ENCODE data around the gene RTKN. TPM values are rescaled to one million over a fixed set of nuclear protein-coding genes. Genes with fewer than 3 reads are reported as not detected.

The RTKN gene
- total and polyA plus RNA-seq, 2 of the 13 experiments (the other 11 are each of a cell fraction or from before 2014, with no cell fraction given), result 159 to 166 TPM

DNA sequence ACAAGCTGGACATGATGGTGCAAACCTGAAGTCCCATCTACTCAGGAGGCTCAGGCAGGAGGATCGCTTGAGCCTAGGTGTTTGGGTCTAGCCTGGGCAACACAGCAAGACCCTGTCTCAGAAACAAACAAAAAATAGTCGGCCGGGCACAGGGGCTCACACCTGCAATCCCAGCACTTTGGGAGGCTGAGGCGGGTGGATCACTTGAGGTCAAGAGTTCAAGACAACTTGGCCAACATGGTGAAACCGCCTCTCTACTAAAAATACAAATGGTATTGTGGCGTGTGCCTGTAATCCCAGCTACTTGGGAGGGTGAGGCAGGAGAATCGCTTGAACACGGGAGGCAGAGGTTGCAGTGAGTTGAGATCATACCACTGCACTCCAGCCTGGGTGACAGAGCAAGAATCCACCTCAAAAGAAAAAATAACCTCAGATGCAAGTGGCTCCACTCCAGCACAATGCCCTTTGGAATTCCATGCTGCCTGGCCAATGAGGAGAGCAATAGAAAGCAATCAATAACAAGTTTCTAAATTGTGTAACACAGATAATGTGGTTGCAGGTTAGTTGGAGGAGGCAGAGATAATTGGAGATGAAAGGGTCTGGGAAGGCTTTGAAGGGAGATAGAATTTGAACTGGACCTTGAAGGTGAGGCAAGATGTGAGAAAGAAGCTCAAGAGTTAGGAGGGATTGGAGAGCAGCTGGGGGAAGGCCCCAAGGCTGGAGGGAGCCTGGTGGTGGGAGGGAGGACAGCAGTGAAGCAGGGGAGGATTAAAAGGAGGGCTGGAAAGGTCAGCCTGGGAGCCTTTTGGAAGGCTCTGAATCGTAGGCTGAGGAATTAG, 47.1 kb upstream of the RTKN start (continued):
- no peak for TF ChIP-seq ZNF775 (CRISPR knock-in tag; IDR thresholded peaks at IDR 0.05; ENCODE audit: borderline replicate concordance)
- peak; percentile 33; the same call in 1 of the 2 replicates for TF ChIP-seq ZFX (CRISPR knock-in tag; IDR thresholded peaks at IDR 0.05; ENCODE audit: low read depth)
- TF ChIP-seq EHMT2 (IDR thresholded peaks at IDR 0.05; ENCODE audit: borderline replicate concordance, low read depth, low read length), result peak; percentile 73; the same call in 1 of the 2 replicates
- peak; percentile 42 for TF ChIP-seq ZNF781 (CRISPR knock-in tag; IDR thresholded peaks at IDR 0.05; ENCODE audit: borderline replicate concordance, not compliant biosample characterization)
- TF ChIP-seq, protein P1, sequence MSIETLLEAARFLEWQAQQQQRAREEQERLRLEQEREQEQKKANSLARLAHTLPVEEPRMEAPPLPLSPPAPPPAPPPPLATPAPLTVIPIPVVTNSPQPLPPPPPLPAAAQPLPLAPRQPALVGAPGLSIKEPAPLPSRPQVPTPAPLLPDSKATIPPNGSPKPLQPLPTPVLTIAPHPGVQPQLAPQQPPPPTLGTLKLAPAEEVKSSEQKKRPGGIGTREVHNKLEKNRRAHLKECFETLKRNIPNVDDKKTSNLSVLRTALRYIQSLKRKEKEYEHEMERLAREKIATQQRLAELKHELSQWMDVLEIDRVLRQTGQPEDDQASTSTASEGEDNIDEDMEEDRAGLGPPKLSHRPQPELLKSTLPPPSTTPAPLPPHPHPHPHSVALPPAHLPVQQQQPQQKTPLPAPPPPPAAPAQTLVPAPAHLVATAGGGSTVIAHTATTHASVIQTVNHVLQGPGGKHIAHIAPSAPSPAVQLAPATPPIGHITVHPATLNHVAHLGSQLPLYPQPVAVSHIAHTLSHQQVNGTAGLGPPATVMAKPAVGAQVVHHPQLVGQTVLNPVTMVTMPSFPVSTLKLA (IDR thresholded peaks at IDR 0.05), result no peak
- no peak for TF ChIP-seq CBX1 (IDR thresholded peaks at IDR 0.05; ENCODE audit: low read depth)
- no peak for TF ChIP-seq ZNF20 (CRISPR knock-in tag; IDR thresholded peaks at IDR 0.05)
- peak; percentile 61 for TF ChIP-seq SPEN (CRISPR knock-in tag; IDR thresholded peaks at IDR 0.05; ENCODE audit: low read depth)
- no peak for TF ChIP-seq ZNF33A (CRISPR knock-in tag; IDR thresholded peaks at IDR 0.05; ENCODE audit: borderline replicate concordance)
- TF ChIP-seq REPIN1 (CRISPR knock-in tag; IDR thresholded peaks at IDR 0.05; ENCODE audit: borderline replicate concordance, low read depth), result peak; percentile 99
- TF ChIP-seq, protein P2, sequence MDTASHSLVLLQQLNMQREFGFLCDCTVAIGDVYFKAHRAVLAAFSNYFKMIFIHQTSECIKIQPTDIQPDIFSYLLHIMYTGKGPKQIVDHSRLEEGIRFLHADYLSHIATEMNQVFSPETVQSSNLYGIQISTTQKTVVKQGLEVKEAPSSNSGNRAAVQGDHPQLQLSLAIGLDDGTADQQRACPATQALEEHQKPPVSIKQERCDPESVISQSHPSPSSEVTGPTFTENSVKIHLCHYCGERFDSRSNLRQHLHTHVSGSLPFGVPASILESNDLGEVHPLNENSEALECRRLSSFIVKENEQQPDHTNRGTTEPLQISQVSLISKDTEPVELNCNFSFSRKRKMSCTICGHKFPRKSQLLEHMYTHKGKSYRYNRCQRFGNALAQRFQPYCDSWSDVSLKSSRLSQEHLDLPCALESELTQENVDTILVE (CRISPR knock-in tag; IDR thresholded peaks at IDR 0.05), result no peak
- peak; percentile 69 for TF ChIP-seq ASH2L (IDR thresholded peaks at IDR 0.05; ENCODE audit: insufficient read length, low read depth, low read length)
- peak; percentile 44; the same call in 1 of the 2 replicates for TF ChIP-seq NFKBIZ (CRISPR knock-in tag; IDR thresholded peaks at IDR 0.05)
- no peak for TF ChIP-seq NCOA5 (CRISPR knock-in tag; IDR thresholded peaks at IDR 0.05)
- TF ChIP-seq THAP7 (CRISPR knock-in tag; IDR thresholded peaks at IDR 0.05), result no peak
- no peak for TF ChIP-seq MEIS2 (CRISPR knock-in tag; IDR thresholded peaks at IDR 0.05)
- TF ChIP-seq KDM5A (IDR thresholded peaks at IDR 0.05; ENCODE audit: borderline replicate concordance, low read length), result peak; percentile 51; the same call in 1 of the 2 replicates
- TF ChIP-seq, protein P3, sequence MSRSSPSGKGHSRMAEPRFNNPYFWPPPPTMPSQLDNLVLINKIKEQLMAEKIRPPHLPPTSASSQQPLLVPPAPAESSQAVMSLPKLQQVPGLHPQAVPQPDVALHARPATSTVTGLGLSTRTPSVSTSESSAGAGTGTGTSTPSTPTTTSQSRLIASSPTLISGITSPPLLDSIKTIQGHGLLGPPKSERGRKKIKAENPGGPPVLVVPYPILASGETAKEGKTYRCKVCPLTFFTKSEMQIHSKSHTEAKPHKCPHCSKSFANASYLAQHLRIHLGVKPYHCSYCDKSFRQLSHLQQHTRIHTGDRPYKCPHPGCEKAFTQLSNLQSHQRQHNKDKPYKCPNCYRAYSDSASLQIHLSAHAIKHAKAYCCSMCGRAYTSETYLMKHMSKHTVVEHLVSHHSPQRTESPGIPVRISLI (CRISPR knock-in tag; IDR thresholded peaks at IDR 0.05; ENCODE audit: borderline replicate concordance), result peak; percentile 66; the same call in 1 of the 2 replicates
- no peak for TF ChIP-seq ZNF776 (CRISPR knock-in tag; IDR thresholded peaks at IDR 0.05)
- no peak for TF ChIP-seq ZNF343 (CRISPR knock-in tag; IDR thresholded peaks at IDR 0.05)
- TF ChIP-seq, protein P4, sequence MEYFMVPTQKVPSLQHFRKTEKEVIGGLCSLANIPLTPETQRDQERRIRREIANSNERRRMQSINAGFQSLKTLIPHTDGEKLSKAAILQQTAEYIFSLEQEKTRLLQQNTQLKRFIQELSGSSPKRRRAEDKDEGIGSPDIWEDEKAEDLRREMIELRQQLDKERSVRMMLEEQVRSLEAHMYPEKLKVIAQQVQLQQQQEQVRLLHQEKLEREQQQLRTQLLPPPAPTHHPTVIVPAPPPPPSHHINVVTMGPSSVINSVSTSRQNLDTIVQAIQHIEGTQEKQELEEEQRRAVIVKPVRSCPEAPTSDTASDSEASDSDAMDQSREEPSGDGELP (IDR thresholded peaks at IDR 0.05; ENCODE audit: borderline replicate concordance, low read depth), result no peak; the same call in 1 of the 2 replicates
- peak; percentile 56; the same call in 1 of the 2 replicates for TF ChIP-seq ZNF747 (CRISPR knock-in tag; IDR thresholded peaks at IDR 0.05; ENCODE audit: borderline replicate concordance)
- peak; percentile 86 for TF ChIP-seq RARA (CRISPR knock-in tag; IDR thresholded peaks at IDR 0.05)
- TF ChIP-seq MED13 (CRISPR knock-in tag; IDR thresholded peaks at IDR 0.05), result no peak; the same call in 1 of the 2 replicates
